ENCODE measurements around the gene HRH3.

The HRH3 gene

GRCh38 chr20:62228982-62229545 lies 9.0 kb upstream of the HRH3 start:
- no peak for TF ChIP-seq CTCF (IDR thresholded peaks at IDR 0.05)

- TF ChIP-seq CTCF (IDR thresholded peaks at IDR 0.05) = no peak
Observed at GRCh38 chr20:62227977-62228958, 8.2 kb upstream of the HRH3 start.

- no peak for TF ChIP-seq CTCF (IDR thresholded peaks at IDR 0.05)
Observed at GRCh38 chr20:62227591-62227976, 7.5 kb upstream of the HRH3 start.

- no peak for TF ChIP-seq CTCF (IDR thresholded peaks at IDR 0.05)
Observed at GRCh38 chr20:62226707-62227590, 6.9 kb upstream of the HRH3 start.

DNA sequence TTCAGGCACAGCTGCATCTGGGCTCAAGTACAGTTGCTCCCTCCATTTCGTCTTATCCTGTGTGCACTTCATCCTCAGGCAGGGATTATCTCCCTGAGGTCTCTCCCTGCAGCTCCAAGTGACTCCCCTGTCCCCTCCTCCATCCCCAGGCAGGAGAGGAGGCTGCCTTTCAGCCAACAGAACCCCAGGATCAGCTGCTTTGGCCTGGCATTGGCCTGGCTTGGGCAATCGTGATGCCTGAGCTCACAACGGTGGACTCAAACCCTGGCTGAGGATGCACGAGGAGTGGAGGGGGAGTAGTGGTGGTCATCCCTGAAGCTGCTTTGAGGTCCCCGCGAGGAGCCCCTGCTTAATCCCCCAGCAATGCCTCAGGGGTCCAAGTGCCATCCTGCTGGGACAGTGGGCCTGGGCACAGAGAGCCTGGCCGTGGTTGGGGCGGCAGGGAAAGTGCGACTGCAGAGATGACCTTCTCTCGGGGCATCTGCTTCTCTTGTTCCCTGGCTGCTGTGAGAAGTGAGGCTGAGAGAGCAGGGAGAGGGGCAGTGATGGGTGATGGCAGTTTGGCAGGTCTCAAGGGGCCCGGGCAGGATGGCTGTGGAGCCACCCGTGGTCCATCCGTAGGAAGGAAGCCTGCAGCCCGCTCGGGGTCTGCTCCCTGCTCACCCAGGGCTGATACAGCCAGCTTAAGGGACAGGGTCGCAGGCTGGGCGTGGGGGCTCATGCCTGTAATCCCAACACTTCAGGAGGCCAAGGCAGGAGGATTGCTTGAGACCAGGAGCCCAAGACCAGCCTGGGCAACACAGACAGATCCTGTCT lies 6.0 kb upstream of the HRH3 start:
- TF ChIP-seq CTCF (IDR thresholded peaks at IDR 0.05) = no peak

DNA sequence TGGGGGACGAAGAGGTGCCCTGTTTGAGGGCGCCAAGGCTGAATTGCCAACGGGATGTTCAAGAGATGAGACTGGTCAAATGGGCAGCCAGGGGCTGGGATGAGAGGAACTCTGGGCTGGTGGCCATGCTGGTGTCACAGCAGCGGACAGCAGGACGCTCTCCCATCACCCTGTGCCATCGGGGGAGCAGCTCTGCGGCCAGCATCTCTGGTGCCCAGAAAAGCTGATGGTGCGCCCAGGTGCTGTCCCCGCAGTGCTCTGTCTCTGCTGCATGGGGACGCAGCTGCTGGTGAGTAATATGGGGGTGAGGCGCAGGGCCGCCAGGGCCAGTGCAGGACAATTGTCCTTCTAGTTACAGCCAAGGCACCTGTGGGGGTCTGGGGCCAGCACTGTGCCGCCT lies 4.9 kb upstream of the HRH3 start:
- TF ChIP-seq CTCF (IDR thresholded peaks at IDR 0.05) = no peak

Measured in LNCAP (cell line).